Fibroblast of lung (primary cell): Measurements from ENCODE around the gene ZNRF3.

Experiments
- EZH2 ChIP-seq: IDR thresholded peaks from 2 replicates; pipeline ENCODE4 v1.5.1; 2012; ENCODE audit warnings: low read length, control low read depth, mild to moderate bottlenecking; ENCODE audit errors: missing control alignments
- TF ChIP-seq, protein P1 (sequence below), 2 donors: IDR thresholded peaks in 1 of 2; conservative IDR thresholded peaks in 1 of 2; 1 replicate in 1 of 2; 2 replicates in 1 of 2; pipeline ENCODE4 v1.5.1; 2011 to 2012; ENCODE audit warnings: low read length in 2 of 2, control low read depth in 1 of 2, inconsistent platforms in 1 of 2, low read depth in 1 of 2, mild to moderate bottlenecking in 1 of 2

- TF ChIP-seq, protein P1, sequence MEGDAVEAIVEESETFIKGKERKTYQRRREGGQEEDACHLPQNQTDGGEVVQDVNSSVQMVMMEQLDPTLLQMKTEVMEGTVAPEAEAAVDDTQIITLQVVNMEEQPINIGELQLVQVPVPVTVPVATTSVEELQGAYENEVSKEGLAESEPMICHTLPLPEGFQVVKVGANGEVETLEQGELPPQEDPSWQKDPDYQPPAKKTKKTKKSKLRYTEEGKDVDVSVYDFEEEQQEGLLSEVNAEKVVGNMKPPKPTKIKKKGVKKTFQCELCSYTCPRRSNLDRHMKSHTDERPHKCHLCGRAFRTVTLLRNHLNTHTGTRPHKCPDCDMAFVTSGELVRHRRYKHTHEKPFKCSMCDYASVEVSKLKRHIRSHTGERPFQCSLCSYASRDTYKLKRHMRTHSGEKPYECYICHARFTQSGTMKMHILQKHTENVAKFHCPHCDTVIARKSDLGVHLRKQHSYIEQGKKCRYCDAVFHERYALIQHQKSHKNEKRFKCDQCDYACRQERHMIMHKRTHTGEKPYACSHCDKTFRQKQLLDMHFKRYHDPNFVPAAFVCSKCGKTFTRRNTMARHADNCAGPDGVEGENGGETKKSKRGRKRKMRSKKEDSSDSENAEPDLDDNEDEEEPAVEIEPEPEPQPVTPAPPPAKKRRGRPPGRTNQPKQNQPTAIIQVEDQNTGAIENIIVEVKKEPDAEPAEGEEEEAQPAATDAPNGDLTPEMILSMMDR (conservative IDR thresholded peaks at IDR 0.05 in 1 of 2, IDR thresholded peaks at IDR 0.05 in 1 of 2; ENCODE audit: low read depth in 1 of 2, low read length in 2 of 2): no peak
- no peak for TF ChIP-seq EZH2
These were observed 42.3 kb upstream of the ZNRF3 start for GRCh38 chr22:28841111-28841510.
